Stimulated activated naive CD4-positive, alpha-beta T cell (primary cell): ENCODE data around the gene UQCR11.

Experiments used
- DNase-seq, 6 experiments: peaks; one replicate each; lab custom pipeline; 2025; lab: John Stamatoyannopoulos, UW

UQCR11 gene

GRCh38 chr19:1634938-1635243 lies 29.6 kb upstream of the UQCR11 start:
- no peak for DNase-seq

- DNase-seq = no peak
Measured at GRCh38 chr19:1634242-1634937, 29.1 kb upstream of the UQCR11 start.

GRCh38 chr19:1633269-1633826 lies 28.1 kb upstream of the UQCR11 start:
- no peak for DNase-seq

- DNase-seq = no peak
Measured at GRCh38 chr19:1632462-1633268, 27.4 kb upstream of the UQCR11 start.

- no peak for DNase-seq
Measured at GRCh38 chr19:1631557-1632100, 26.4 kb upstream of the UQCR11 start.

GRCh38 chr19:1630811-1631210 lies 25.5 kb upstream of the UQCR11 start:
- DNase-seq = no peak

GRCh38 chr19:1630012-1630411 lies 24.8 kb upstream of the UQCR11 start:
- no peak for DNase-seq

- no peak for DNase-seq
Measured at GRCh38 chr19:1629256-1629808, 24.1 kb upstream of the UQCR11 start.

GRCh38 chr19:1627194-1627593 lies 21.9 kb upstream of the UQCR11 start:
- DNase-seq = no peak

- DNase-seq = no peak
Measured at GRCh38 chr19:1626417-1627010, 21.3 kb upstream of the UQCR11 start.

GRCh38 chr19:1624458-1624857 lies 19.2 kb upstream of the UQCR11 start:
- peak in 5 of 6 experiments; percentile 8 to 47 (median 38) for DNase-seq

GRCh38 chr19:1622541-1622940 lies 17.3 kb upstream of the UQCR11 start:
- no peak for DNase-seq

- no peak for DNase-seq
Measured at GRCh38 chr19:1622007-1622406, 16.7 kb upstream of the UQCR11 start.

- no peak for DNase-seq
Measured at GRCh38 chr19:1621574-1621973, 16.3 kb upstream of the UQCR11 start.

- DNase-seq = no peak
Measured at GRCh38 chr19:1621021-1621420, 15.8 kb upstream of the UQCR11 start.

GRCh38 chr19:1620502-1620901 lies 15.2 kb upstream of the UQCR11 start:
- no peak for DNase-seq

- no peak for DNase-seq
Measured at GRCh38 chr19:1619703-1620102, 14.4 kb upstream of the UQCR11 start.

- DNase-seq = no peak
Measured at GRCh38 chr19:1619094-1619439, 13.8 kb upstream of the UQCR11 start.

- DNase-seq = no peak
Measured at GRCh38 chr19:1618157-1619093, 13.2 kb upstream of the UQCR11 start.

GRCh38 chr19:1616875-1617274 lies 11.6 kb upstream of the UQCR11 start:
- no peak for DNase-seq

GRCh38 chr19:1616396-1616795 lies 11.1 kb upstream of the UQCR11 start:
- no peak for DNase-seq
